ENCODE measurements around the gene ARMS2. TPM values are rescaled to one million over a fixed set of nuclear protein-coding genes. Genes with fewer than 3 reads are reported as not detected.

The ARMS2 gene
- total and polyA plus RNA-seq, 2 experiments from 2014 or later: not detected

DNA sequence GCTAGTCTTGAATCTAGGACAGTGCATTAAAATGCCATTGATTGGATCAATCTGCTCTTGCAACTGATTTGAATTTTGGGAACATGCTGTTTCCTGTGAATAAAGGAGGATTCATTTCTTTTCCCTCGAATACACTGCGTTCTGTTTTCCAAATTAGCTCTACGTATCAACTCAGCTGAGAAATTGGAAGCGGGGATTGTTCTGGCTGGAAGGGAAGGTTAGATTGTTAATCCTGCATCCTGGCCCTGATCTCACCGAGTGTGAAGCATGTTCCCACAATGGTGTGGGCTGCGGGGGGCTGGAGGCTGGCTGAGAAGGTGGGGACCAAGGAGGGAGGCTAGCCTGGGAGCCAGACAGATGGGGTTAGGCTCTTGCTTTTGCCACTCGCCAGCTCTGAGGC lies 24.5 kb downstream of the ARMS2 start:
- Histone ChIP-seq H3K9me2 (ENCODE audit: insufficient read depth) (no peaks in the 10 kb centered on the region), H2AFZ (no peak overlapping the region), H3F3A (replicated peaks; ENCODE audit: low read depth) (0 out of 2 replicates have a peak, but pooled peaks cover 4% of the 10 kb centered on the region), H3K36me3 (ENCODE audit: insufficient read depth) (no peaks in the 10 kb centered on the region), H3K27ac (ENCODE audit: low read depth) (no peak overlapping the region), H3K4me2 (0 out of 2 replicates have a peak overlapping the region, but pooled peaks have one; percentile 32), H4K20me1 (replicated peaks; ENCODE audit: insufficient read depth) (no peaks in the 10 kb centered on the region), H3K4me1 (ENCODE audit: insufficient read depth) (peaks cover 46% of the 10 kb centered on the region), H3K79me2 (replicated peaks; ENCODE audit: insufficient read depth) (no peaks in the 10 kb centered on the region), H3K4me3 (no peak overlapping the region), H3K27me3 (ENCODE audit: insufficient read depth) (no peaks in the 10 kb centered on the region)
- ATAC-seq (no peak), DNase-seq (ENCODE audit: low spot score) (no peak)
- no peak overlapping the region; the same call in 2 of the 3 replicates for H3K4me3 Mint-ChIP-seq
- H3K4me1 Mint-ChIP-seq: peaks cover 52% of the 10 kb centered on the region
- H3K27ac Mint-ChIP-seq: no peak overlapping the region
- TF ChIP-seq, protein P1, sequence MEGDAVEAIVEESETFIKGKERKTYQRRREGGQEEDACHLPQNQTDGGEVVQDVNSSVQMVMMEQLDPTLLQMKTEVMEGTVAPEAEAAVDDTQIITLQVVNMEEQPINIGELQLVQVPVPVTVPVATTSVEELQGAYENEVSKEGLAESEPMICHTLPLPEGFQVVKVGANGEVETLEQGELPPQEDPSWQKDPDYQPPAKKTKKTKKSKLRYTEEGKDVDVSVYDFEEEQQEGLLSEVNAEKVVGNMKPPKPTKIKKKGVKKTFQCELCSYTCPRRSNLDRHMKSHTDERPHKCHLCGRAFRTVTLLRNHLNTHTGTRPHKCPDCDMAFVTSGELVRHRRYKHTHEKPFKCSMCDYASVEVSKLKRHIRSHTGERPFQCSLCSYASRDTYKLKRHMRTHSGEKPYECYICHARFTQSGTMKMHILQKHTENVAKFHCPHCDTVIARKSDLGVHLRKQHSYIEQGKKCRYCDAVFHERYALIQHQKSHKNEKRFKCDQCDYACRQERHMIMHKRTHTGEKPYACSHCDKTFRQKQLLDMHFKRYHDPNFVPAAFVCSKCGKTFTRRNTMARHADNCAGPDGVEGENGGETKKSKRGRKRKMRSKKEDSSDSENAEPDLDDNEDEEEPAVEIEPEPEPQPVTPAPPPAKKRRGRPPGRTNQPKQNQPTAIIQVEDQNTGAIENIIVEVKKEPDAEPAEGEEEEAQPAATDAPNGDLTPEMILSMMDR (conservative IDR thresholded peaks at IDR 0.05; ENCODE audit: low read depth in 2 of 2): no peak
- no peak for TF ChIP-seq POLR2AphosphoS5 (IDR thresholded peaks at IDR 0.05; ENCODE audit: low read depth)
- TF ChIP-seq ZNF114 (CRISPR knock-in tag; IDR thresholded peaks at IDR 0.05): no peak
- no peak for TF ChIP-seq NANOG (IDR thresholded peaks at IDR 0.05; ENCODE audit: borderline replicate concordance)
- TF ChIP-seq ZNF331 (CRISPR knock-in tag; IDR thresholded peaks at IDR 0.05; ENCODE audit: low read depth): no peak
- no peak for TF ChIP-seq EZH2phosphoT487 (IDR thresholded peaks at IDR 0.05; ENCODE audit: unreplicated experiment)
- TF ChIP-seq CREB1 (CRISPR knock-in tag; IDR thresholded peaks at IDR 0.05; ENCODE audit: low read depth): no peak
- TF ChIP-seq ZNF462 (CRISPR knock-in tag; IDR thresholded peaks at IDR 0.05): no peak
- no peak for TF ChIP-seq JUNB (IDR thresholded peaks at IDR 0.05; ENCODE audit: unreplicated experiment)
- TF ChIP-seq, protein P2, sequence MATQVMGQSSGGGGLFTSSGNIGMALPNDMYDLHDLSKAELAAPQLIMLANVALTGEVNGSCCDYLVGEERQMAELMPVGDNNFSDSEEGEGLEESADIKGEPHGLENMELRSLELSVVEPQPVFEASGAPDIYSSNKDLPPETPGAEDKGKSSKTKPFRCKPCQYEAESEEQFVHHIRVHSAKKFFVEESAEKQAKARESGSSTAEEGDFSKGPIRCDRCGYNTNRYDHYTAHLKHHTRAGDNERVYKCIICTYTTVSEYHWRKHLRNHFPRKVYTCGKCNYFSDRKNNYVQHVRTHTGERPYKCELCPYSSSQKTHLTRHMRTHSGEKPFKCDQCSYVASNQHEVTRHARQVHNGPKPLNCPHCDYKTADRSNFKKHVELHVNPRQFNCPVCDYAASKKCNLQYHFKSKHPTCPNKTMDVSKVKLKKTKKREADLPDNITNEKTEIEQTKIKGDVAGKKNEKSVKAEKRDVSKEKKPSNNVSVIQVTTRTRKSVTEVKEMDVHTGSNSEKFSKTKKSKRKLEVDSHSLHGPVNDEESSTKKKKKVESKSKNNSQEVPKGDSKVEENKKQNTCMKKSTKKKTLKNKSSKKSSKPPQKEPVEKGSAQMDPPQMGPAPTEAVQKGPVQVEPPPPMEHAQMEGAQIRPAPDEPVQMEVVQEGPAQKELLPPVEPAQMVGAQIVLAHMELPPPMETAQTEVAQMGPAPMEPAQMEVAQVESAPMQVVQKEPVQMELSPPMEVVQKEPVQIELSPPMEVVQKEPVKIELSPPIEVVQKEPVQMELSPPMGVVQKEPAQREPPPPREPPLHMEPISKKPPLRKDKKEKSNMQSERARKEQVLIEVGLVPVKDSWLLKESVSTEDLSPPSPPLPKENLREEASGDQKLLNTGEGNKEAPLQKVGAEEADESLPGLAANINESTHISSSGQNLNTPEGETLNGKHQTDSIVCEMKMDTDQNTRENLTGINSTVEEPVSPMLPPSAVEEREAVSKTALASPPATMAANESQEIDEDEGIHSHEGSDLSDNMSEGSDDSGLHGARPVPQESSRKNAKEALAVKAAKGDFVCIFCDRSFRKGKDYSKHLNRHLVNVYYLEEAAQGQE (IDR thresholded peaks at IDR 0.05; ENCODE audit: unreplicated experiment): no peak
- no peak for TF ChIP-seq STAT1 (IDR thresholded peaks at IDR 0.05; ENCODE audit: unreplicated experiment)
- TF ChIP-seq EZH2 (IDR thresholded peaks at IDR 0.05; ENCODE audit: low read depth, unreplicated experiment): no peak
- TF ChIP-seq ETS1 (IDR thresholded peaks at IDR 0.05): no peak
- H3K36me3 Mint-ChIP-seq (ENCODE audit: low read depth): peaks cover 6% of the 10 kb centered on the region; the same call in 2 of the 3 replicates
- peaks cover 9% of the 10 kb centered on the region for H3K27me3 Mint-ChIP-seq (ENCODE audit: insufficient read depth, low read depth, poor library complexity)
- peaks cover 10% of the 10 kb centered on the region for H3K9me3 Mint-ChIP-seq

All from GM23338 (cell line).